ENCODE results near the gene HEATR3.

HEATR3 gene

GRCh38 chr16:50065624-50066481 lies at the start of gene HEATR3:
HEATR3 (plus strand) TSS chr16:50065970; CDS start chr16:50066132, 162 bp downstream.
- DNase-seq (ENCODE audit: low spot score): peak; percentile 97
- POLR2A ChIA-PET (ENCODE audit: low non-redundant PET): interaction anchor here (0.5 to 0.8 kb wide), 3 partner anchors 12 to 89 kb away, joined by 3 to 7 read pairs (median 4); partner anchors contain the start of gene CNEP1R1
- TF ChIP-seq, protein P1, sequence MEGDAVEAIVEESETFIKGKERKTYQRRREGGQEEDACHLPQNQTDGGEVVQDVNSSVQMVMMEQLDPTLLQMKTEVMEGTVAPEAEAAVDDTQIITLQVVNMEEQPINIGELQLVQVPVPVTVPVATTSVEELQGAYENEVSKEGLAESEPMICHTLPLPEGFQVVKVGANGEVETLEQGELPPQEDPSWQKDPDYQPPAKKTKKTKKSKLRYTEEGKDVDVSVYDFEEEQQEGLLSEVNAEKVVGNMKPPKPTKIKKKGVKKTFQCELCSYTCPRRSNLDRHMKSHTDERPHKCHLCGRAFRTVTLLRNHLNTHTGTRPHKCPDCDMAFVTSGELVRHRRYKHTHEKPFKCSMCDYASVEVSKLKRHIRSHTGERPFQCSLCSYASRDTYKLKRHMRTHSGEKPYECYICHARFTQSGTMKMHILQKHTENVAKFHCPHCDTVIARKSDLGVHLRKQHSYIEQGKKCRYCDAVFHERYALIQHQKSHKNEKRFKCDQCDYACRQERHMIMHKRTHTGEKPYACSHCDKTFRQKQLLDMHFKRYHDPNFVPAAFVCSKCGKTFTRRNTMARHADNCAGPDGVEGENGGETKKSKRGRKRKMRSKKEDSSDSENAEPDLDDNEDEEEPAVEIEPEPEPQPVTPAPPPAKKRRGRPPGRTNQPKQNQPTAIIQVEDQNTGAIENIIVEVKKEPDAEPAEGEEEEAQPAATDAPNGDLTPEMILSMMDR (conservative IDR thresholded peaks at IDR 0.05; ENCODE audit: low read depth): no peak
- peak within 1 kb of the TSS; percentile 94 for H3K27ac ChIP-seq
- CTCF ChIA-PET: no interaction called here

DNA sequence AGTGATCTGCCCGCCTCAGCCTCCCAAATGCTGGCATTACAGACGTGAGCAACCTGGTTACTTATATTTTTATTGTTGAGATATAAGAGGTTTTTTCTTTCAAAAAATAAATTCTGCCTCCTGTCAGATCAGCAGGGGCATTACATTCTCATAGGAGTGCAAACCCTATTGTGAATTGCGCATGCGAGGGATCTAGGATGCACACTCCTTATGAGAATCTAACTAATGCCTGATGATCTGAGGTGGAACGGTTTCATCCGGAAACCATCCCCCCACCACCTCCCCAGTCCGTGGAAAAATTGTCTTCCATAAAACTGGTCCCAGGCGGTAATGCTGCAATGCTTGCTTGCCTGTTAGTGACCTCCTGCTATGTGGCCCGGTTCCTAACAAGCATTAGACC lies 48.2 kb upstream of the HEATR3 start:
- CTCF ChIA-PET: no interaction called here
- POLR2A ChIA-PET (ENCODE audit: low non-redundant PET): no interaction called here
- H3K27ac ChIP-seq: no peak overlapping the region
- no peak for DNase-seq (ENCODE audit: low spot score)
- TF ChIP-seq, protein P1 (conservative IDR thresholded peaks at IDR 0.05; ENCODE audit: low read depth): no peak

DNA sequence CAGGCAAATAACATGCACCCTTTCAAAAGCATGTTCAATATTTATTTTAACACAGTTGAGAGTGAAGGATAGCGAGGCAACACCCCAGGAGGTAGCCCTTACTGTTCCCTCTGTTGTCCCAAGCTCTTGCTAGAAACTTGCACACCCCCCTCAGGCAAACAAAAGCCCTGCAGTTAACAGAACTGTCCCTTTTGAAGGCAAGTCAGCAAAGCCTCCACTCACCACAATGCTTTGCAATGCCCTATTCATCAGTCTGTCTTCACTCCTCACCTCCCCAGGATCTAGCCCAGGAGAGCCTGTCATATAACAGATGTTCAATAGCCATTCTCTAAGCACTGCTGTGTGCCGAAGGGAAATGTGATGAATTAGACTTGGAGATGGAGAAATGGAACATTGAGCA lies 44.2 kb upstream of the HEATR3 start:
- no peak for DNase-seq (ENCODE audit: low spot score)
- TF ChIP-seq, protein P1 (conservative IDR thresholded peaks at IDR 0.05; ENCODE audit: low read depth): no peak
- no peak overlapping the region for H3K27ac ChIP-seq
- ChIA-PET CTCF (no interaction called here), POLR2A (ENCODE audit: low non-redundant PET) (no interaction called here)

- ChIA-PET POLR2A (ENCODE audit: low non-redundant PET) (no interaction called here), CTCF (interaction anchor here (0.6 to 2.8 kb wide), 3 partner anchors 187 to 224 kb away, joined by 3 to 23 read pairs (median 5); no protein-coding TSS in a partner anchor)
- no peak overlapping the region for H3K27ac ChIP-seq
- no peak for DNase-seq (ENCODE audit: low spot score)
- TF ChIP-seq, protein P1 (conservative IDR thresholded peaks at IDR 0.05; ENCODE audit: low read depth): no peak
Observed at GRCh38 chr16:50023641-50024040, 42.1 kb upstream of the HEATR3 start.

DNA sequence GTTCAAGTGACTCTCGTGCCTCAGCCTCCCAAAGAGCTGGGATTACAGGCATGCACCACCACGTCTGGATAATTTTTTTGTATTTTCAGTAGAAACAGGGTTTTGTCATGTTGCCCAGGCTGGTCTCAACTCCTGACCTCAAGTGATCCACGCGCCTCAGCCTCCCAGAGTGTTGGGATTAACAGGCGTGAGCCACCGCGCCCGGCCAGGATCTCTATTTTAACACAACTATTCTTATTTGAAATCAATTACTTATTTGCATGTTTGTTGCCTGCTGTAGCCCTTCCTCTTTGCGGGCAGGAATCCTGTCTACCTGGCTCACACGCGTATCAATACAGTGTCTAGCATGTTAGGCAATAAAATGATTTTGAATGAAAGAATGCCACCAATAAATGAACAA lies 41.6 kb upstream of the HEATR3 start:
- H3K27ac ChIP-seq: no peak overlapping the region
- TF ChIP-seq, protein P1 (conservative IDR thresholded peaks at IDR 0.05; ENCODE audit: low read depth): no peak
- ChIA-PET POLR2A (ENCODE audit: low non-redundant PET) (no interaction called here), CTCF (interaction anchor here (0.6 to 2.8 kb wide), 18 partner anchors 10 to 1708 kb away, joined by 3 to 23 read pairs (median 3); no protein-coding TSS in a partner anchor)
- DNase-seq (ENCODE audit: low spot score): no peak

DNA sequence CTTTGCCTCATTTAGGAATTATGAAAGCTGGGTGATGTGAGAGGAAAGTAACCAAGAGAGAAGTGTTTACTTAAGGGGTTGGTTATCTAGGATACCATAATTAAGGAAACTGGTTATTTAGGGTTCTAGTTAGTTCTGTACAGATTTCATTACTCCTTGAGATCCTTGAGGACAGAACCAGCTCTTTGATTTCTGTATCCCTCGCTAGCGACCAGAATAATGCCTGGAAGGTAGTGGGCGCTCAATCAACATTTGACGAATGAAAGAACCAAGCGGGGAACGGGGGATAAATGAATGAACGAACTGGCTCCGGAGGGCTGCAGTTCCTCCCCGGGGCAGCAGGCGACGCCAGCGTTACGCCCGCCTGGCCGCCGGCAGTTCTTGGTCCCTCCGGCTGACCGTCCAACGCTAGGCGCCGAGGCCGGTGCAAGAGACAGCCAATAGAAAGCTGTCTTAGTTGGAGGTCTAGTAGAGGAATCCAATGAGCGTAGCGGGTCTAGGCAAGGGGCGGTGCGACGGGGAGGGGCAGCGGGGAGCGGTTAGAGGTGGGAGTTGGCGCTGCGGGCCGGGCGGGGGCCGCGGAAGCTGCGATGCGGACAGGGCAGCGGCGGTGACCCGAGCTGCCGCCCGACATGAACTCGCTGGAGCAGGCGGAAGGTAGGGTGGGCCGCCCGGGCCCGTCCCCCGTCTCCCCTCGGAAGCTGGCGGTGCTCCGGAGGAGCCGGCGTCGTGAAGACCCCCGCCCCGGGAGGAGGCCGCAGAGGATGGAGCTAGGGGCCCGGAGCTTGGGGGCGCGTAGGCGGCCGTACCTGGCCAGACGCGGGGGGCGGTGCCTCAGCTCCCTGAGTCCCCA lies 40.9 kb upstream of the HEATR3 start, which contains the start of gene CNEP1R1:
Gene CNEP1R1, plus strand, starts transcription at position 542 of the 853 bp plus-strand sequence. Its CDS starts 91 bp downstream, at position 633.
- ChIA-PET POLR2A (ENCODE audit: low non-redundant PET) (interaction anchor here (1.1 kb wide), 1 partner anchor 41 kb away, joined by 4 read pairs; the partner anchor contains the start of gene HEATR3), CTCF (interaction anchor here (0.5 to 2.8 kb wide), 36 partner anchors 9 to 1708 kb away, joined by 3 to 23 read pairs (median 3); no protein-coding TSS in a partner anchor)
- TF ChIP-seq, protein P1 (conservative IDR thresholded peaks at IDR 0.05; ENCODE audit: low read depth): peak; percentile 100
- peak; percentile 100 for DNase-seq (ENCODE audit: low spot score)
- peak within 1 kb of the TSS; percentile 75 for H3K27ac ChIP-seq

All from RWPE1 (cell line).